ENCODE measurements around the gene TPM1.

Gene TPM1

DNA sequence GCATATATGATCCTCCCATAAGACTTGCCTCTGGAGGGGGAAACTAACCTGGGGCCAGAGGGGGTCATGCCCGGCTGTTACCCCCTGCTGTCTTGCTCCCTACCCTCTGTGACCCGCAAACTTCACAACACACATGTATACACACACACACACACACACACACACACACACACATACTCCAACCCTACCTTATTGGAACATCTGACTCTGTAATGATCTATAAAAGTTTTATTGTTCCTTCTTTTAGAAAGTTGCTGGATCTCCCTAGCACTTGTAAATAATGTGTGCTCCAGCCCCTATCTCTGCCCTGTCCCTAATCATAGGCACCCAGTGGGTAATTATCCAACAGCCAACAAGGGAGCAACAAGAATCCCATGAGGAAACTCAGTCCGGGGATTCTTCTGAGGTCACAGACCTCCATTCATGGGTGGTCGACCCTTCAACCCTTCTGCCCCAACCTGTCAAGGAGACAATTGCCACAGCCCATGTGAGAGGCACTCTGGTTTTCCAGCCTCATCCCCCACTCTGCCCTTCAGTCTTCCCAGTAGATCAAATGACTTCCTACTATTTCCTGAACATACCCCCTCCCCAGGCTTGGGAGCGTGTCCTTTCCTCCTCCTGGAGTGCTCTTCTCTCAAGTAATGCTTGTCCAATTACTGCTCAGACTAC lies 14.0 kb upstream of the TPM1 start:
- H3K4me3 Mint-ChIP-seq, result no peak overlapping the region
- ATAC-seq (no peak), DNase-seq (ENCODE audit: low spot score in 2 of 2) (no peak)
- no peaks in the 10 kb centered on the region for H3K4me1 Mint-ChIP-seq
- H3K36me3 Mint-ChIP-seq, result no peaks in the 10 kb centered on the region
- no peaks in the 10 kb centered on the region for H3K9me3 Mint-ChIP-seq
- no peak overlapping the region for H3K27ac Mint-ChIP-seq

GRCh38 chr15:63029676-63030075 lies 12.9 kb upstream of the TPM1 start:
- Mint-ChIP-seq H3K36me3 (no peaks in the 10 kb centered on the region), H3K27ac (no peak overlapping the region), H3K9me3 (no peaks in the 10 kb centered on the region), H3K4me3 (no peak overlapping the region), H3K4me1 (no peaks in the 10 kb centered on the region)
- ATAC-seq, result no peak
- DNase-seq (ENCODE audit: low spot score in 2 of 2), result no peak

DNA sequence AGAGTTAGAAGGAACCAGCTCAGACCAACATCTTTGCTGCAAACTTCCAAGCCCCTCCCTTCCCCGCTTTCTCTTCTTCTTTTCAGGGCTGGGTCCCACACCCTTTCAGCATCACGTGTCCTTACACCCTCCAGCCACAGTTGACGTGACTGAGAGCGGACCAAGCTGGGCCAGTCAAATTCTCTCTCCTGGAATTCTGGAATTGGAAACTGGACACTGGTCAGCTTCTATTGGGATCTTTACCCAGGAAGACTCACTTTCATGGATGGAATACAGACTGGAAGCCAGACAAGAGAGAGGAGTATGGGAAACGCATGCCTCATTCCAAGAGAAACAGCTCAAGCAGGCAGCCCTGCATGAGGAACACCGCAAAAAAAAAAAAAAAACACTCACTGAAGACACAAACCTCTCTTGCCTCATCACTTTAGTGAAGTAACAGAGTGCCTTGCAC lies 12.4 kb upstream of the TPM1 start:
- no peak overlapping the region for H3K4me3 Mint-ChIP-seq
- H3K27ac Mint-ChIP-seq, result no peak overlapping the region
- ATAC-seq (no peak), DNase-seq (ENCODE audit: low spot score in 2 of 2) (no peak)
- no peaks in the 10 kb centered on the region for H3K36me3 Mint-ChIP-seq
- H3K4me1 Mint-ChIP-seq, result no peaks in the 10 kb centered on the region
- no peaks in the 10 kb centered on the region for H3K9me3 Mint-ChIP-seq

GRCh38 chr15:63034578-63034977 lies 8.0 kb upstream of the TPM1 start:
- ATAC-seq, result no peak
- Mint-ChIP-seq H3K4me1 (no peaks in the 10 kb centered on the region), H3K27ac (no peak overlapping the region), H3K36me3 (no peaks in the 10 kb centered on the region), H3K4me3 (no peak overlapping the region), H3K9me3 (no peaks in the 10 kb centered on the region)
- no peak for DNase-seq (ENCODE audit: low spot score in 2 of 2)

DNA sequence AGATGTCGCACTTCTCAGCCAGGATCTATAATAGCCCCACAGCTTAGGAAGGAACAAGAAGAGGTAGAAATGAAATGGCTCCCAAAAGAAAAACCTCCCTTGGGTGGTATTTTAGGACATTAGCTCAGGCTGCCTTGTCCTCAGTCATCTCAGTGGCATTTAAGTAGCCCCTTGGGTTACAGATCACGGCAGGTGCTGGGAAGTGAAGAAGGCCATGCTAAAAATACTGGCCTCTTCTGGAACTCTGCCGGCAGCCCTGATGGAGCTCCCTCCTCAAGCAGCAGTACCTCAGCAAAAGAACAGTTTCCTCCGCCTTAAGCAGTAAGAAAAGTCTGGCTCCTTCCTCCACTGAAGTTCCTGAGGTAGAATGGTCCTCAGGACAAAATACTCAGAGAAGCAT lies 7.3 kb upstream of the TPM1 start:
- Mint-ChIP-seq H3K9me3 (no peaks in the 10 kb centered on the region), H3K36me3 (no peaks in the 10 kb centered on the region), H3K4me3 (no peak overlapping the region), H3K27ac (no peak overlapping the region), H3K4me1 (no peaks in the 10 kb centered on the region)
- no peak for DNase-seq (ENCODE audit: low spot score in 2 of 2)
- ATAC-seq, result no peak

- H3K4me1 Mint-ChIP-seq, result no peaks in the 10 kb centered on the region
- DNase-seq (ENCODE audit: low spot score in 2 of 2), result no peak
- H3K9me3 Mint-ChIP-seq, result no peaks in the 10 kb centered on the region
- no peak for ATAC-seq
- no peaks in the 10 kb centered on the region for H3K36me3 Mint-ChIP-seq
- H3K27ac Mint-ChIP-seq, result no peak overlapping the region
- no peak overlapping the region for H3K4me3 Mint-ChIP-seq
Observed at GRCh38 chr15:63035977-63036376, 6.6 kb upstream of the TPM1 start.

DNA sequence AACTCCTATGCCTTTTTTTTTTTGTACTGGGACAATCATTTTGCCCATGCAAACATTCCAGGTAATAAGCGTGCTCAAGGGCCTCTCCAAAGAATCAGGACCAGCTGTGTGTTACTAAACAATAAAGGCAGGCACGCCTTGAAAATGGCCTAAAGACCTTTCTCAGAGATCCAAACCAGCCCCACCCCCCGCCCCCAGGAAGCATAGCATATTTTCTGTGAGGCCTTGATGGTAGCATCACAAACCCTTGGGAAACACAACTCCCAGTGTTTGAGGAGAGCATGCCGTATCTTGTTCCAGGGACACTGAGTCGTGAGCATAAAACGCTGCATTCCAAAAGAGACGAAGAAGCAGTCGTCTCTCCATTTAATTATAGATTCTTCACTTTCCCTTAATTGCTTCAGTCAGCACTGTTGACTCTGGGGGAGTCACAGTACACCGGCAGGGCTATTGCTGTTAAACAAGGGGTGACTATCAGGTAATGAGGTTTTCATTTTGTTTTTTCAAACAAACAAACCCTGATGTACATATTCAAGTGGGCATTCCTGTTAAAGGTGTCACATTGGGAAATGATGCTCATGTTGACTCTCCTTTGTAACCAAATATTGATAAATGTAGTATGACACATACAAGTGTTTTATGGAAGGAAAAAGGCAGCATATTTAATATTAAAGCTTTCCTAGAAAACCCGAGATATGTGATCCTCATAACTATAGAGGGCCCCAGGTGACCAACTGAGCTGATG lies 4.4 kb upstream of the TPM1 start:
- no peaks in the 10 kb centered on the region for H3K36me3 Mint-ChIP-seq
- DNase-seq (ENCODE audit: low spot score in 2 of 2) (no peak), ATAC-seq (no peak)
- peaks cover 6% of the 10 kb centered on the region for H3K4me1 Mint-ChIP-seq
- H3K9me3 Mint-ChIP-seq, result no peaks in the 10 kb centered on the region
- no peak overlapping the region for H3K4me3 Mint-ChIP-seq
- H3K27ac Mint-ChIP-seq, result no peak overlapping the region

GRCh38 chr15:63038926-63039673 lies 3.4 kb upstream of the TPM1 start:
- DNase-seq (ENCODE audit: low spot score in 2 of 2), result no peak
- no peak overlapping the region for H3K27ac Mint-ChIP-seq

DNA sequence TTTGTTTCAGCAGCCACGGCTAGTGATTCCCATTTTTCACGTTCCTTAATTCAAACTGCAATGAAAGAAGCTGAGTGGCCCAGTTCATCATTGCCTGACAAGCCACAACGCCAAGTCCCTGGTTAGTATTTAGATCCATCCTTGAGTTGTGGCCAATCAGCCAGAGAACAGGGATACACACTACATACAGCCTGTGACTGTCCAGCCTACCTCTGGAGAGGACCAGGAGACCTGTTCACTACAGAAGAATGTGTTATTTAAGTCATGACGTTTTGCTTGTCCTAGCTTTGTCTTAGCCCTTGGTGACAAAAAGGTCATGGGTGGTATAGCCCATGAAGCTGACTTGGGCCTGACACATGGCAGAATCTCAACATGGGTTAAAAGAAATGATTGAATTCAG lies 2.7 kb upstream of the TPM1 start:
- peaks cover 17% of the 10 kb centered on the region for H3K4me1 Mint-ChIP-seq
- no peak overlapping the region for H3K4me3 Mint-ChIP-seq
- H3K27ac Mint-ChIP-seq, result no peak overlapping the region
- no peaks in the 10 kb centered on the region for H3K9me3 Mint-ChIP-seq
- no peak for DNase-seq (ENCODE audit: low spot score in 2 of 2)
- ATAC-seq, result no peak
- H3K36me3 Mint-ChIP-seq, result no peaks in the 10 kb centered on the region

More at GRCh38 chr15:63038926-63039673, 3.4 kb upstream of the TPM1 start:
- H3K9me3 Mint-ChIP-seq, result no peaks in the 10 kb centered on the region
- no peak overlapping the region for H3K4me3 Mint-ChIP-seq
- ATAC-seq, result no peak
- H3K36me3 Mint-ChIP-seq, result no peaks in the 10 kb centered on the region
- peaks cover 13% of the 10 kb centered on the region for H3K4me1 Mint-ChIP-seq

GRCh38 chr15:63040509-63040908 lies 2.0 kb upstream of the TPM1 start:
- no peaks in the 10 kb centered on the region for H3K9me3 Mint-ChIP-seq
- no peak for ATAC-seq
- no peaks in the 10 kb centered on the region for H3K36me3 Mint-ChIP-seq
- no peak overlapping the region for H3K27ac Mint-ChIP-seq
- H3K4me3 Mint-ChIP-seq, result no peak overlapping the region
- DNase-seq (ENCODE audit: low spot score in 2 of 2), result no peak
- H3K4me1 Mint-ChIP-seq, result peaks cover 17% of the 10 kb centered on the region

- Mint-ChIP-seq H3K4me3 (no peak overlapping the region), H3K9me3 (no peaks in the 10 kb centered on the region), H3K36me3 (no peaks in the 10 kb centered on the region), H3K4me1 (peaks cover 17% of the 10 kb centered on the region), H3K27ac (no peak overlapping the region)
- ATAC-seq (no peak), DNase-seq (ENCODE audit: low spot score in 2 of 2) (no peak)
Observed at GRCh38 chr15:63040954-63041353, 1.6 kb upstream of the TPM1 start.

GRCh38 chr15:63041402-63041973 lies 1.1 kb upstream of the TPM1 start:
- Mint-ChIP-seq H3K4me1 (peaks cover 17% of the 10 kb centered on the region), H3K36me3 (no peaks in the 10 kb centered on the region), H3K27ac (no peak overlapping the region), H3K9me3 (no peaks in the 10 kb centered on the region), H3K4me3 (peak overlapping the region; percentile 70)
- ATAC-seq, result no peak
- no peak for DNase-seq (ENCODE audit: low spot score in 2 of 2)

- H3K4me1 Mint-ChIP-seq, result peaks cover 22% of the 10 kb centered on the region
- H3K9me3 Mint-ChIP-seq, result no peaks in the 10 kb centered on the region
- H3K36me3 Mint-ChIP-seq, result peaks cover 6% of the 10 kb centered on the region
- no peak overlapping the region for H3K27ac Mint-ChIP-seq
- DNase-seq (ENCODE audit: low spot score in 2 of 2) (no peak), ATAC-seq (peak; percentile 29)
- peak overlapping the region; percentile 70 for H3K4me3 Mint-ChIP-seq
Observed at GRCh38 chr15:63042877-63043334, 359 bp downstream of the TPM1 start.

- H3K27ac Mint-ChIP-seq, result no peak overlapping the region
- H3K9me3 Mint-ChIP-seq, result no peaks in the 10 kb centered on the region
- ATAC-seq (no peak), DNase-seq (ENCODE audit: low spot score in 2 of 2) (peak in 1 of 2 donors; percentile 51)
- H3K36me3 Mint-ChIP-seq, result peaks cover 6% of the 10 kb centered on the region
- H3K4me3 Mint-ChIP-seq, result peak overlapping the region; percentile 70
- H3K4me1 Mint-ChIP-seq, result peaks cover 22% of the 10 kb centered on the region
Observed at GRCh38 chr15:63043335-63044076, 959 bp downstream of the TPM1 start.

Data from stimulated activated effector memory CD8-positive, alpha-beta T cell treated with anti-CD3 and anti-CD28 coated beads, Interleukin-12 subunit alpha, Interleukin-12 subunit beta, amount 100 ng/mL, for 72 hours (primary cell).